ENCODE measurements around the gene GRM1.

GRM1 gene

DNA sequence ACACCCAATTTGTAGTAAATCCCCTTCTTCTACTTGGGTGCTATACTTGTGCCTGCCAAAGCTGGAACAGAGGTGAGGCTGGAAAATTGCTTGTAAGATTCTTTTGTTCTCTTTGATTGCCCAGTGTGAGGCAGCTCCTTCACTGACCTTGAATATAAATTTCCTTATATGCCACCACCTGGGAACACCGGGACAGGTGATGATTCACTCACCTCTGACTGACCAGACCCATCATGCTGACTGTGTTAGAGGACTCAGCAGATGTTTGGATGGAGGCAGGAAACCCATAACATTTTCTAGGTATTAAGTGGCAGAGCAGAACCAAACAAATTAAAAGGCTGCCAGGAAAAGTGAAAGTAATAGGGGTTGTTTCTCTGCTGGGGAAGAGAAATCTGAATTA, 120.9 kb downstream of the GRM1 start:
- Histone ChIP-seq H3K9ac (ENCODE audit: low read length) (no peak overlapping the region), H3K36me3 (ENCODE audit: control insufficient read depth, insufficient read depth, low read length, severe bottlenecking) (no peaks in the 10 kb centered on the region), H3K4me1 (ENCODE audit: control insufficient read depth, insufficient read depth, low read length) (no peaks in the 10 kb centered on the region), H3K27me3 (replicated peaks; ENCODE audit: control insufficient read depth, insufficient read depth, low read length) (no peaks in the 10 kb centered on the region), H3K9me3 (ENCODE audit: control insufficient read depth, low read length) (no peaks in the 10 kb centered on the region), H3K4me3 (ENCODE audit: low read length) (no peak overlapping the region)
- no peak for DNase-seq (ENCODE audit: low read depth)

DNA sequence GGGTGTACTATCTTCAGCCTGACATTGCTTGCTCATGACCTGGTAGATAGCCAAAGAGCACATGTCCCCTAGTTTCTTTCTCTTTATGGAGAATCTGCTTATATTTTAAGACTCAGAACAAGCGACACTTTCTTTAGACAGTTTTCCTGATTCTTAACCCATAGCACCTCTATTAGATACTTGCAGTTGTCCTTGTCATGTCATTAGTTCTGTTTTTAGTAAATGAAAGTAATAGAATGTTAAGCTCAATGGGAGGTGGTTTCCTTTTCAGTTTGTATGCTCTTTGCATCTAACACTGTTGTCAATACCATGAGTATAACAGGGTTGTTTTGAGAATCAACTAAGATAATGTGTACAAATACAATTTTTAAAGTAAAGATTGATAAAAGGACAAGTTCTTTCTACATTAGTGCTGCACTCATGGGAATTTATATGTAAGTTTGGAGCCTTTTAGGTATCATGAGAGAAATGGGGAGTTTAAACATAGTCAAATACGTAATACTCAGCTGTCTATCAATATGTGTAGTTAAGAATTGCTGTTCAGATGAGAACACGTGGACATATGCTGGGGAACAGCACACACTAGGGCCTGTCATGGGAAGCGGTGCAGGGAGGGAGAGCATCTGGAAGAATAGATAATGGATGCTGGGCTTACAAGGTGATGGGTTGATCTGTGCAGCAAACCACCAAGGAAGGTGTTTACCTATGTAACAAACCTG, 124.3 kb downstream of the GRM1 start:
- Histone ChIP-seq H3K9me3 (ENCODE audit: control insufficient read depth, low read length) (no peaks in the 10 kb centered on the region), H3K27me3 (replicated peaks; ENCODE audit: control insufficient read depth, insufficient read depth, low read length) (no peaks in the 10 kb centered on the region), H3K9ac (ENCODE audit: low read length) (no peak overlapping the region), H3K36me3 (ENCODE audit: control insufficient read depth, insufficient read depth, low read length, severe bottlenecking) (no peaks in the 10 kb centered on the region), H3K4me1 (ENCODE audit: control insufficient read depth, insufficient read depth, low read length) (no peaks in the 10 kb centered on the region), H3K4me3 (ENCODE audit: low read length) (no peak overlapping the region)
- DNase-seq (ENCODE audit: low read depth) = no peak

DNA sequence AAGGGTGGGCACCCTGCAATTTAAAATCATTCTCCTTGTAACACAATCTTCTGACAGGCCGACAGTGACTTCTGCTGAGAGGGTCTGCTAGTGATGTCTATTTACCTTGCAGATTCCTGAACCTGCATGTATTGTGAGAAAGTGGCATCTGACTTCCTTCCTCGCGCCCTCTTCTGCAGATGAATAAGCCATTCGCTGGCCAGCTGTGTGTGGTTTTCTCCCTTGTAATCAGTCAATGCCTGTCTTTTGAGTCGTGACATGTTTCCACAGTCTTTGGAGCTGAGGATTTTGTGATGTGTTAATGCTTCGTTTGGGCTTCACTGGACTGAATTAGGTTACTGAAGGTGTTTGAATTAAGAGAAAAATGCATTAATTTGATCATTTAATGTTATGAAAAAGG, 125.3 kb downstream of the GRM1 start:
- H3K4me3 ChIP-seq (ENCODE audit: low read length) = no peak overlapping the region
- no peaks in the 10 kb centered on the region for H3K9me3 ChIP-seq (ENCODE audit: control insufficient read depth, low read length)
- no peaks in the 10 kb centered on the region for H3K27me3 ChIP-seq (replicated peaks; ENCODE audit: control insufficient read depth, insufficient read depth, low read length)
- no peaks in the 10 kb centered on the region for H3K4me1 ChIP-seq (ENCODE audit: control insufficient read depth, insufficient read depth, low read length)
- no peaks in the 10 kb centered on the region for H3K36me3 ChIP-seq (ENCODE audit: control insufficient read depth, insufficient read depth, low read length, severe bottlenecking)
- no peak overlapping the region for H3K9ac ChIP-seq (ENCODE audit: low read length)
- DNase-seq (ENCODE audit: low read depth) = no peak

DNA sequence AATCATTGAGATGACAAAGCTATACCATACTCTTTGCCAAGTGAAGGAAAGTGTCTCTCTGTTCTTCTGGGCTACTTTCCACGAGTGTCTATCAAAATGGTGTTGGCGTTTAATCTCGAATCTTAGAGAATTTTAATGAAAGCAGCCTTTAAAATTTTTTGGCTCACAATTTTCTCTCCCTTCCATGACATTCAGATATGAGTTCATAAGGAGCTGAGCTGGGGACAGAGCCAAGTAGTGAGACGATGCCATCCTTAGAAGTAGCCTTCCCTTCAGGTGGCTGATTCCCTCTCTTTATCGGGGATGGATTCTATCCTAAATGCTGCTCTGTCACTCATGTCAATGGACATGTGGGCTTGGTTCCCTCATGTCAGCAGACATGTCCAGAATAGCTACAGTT, 132.8 kb downstream of the GRM1 start:
- Histone ChIP-seq H3K27me3 (replicated peaks; ENCODE audit: control insufficient read depth, insufficient read depth, low read length) (no peaks in the 10 kb centered on the region), H3K9ac (ENCODE audit: low read length) (no peak overlapping the region), H3K4me1 (ENCODE audit: control insufficient read depth, insufficient read depth, low read length) (no peaks in the 10 kb centered on the region), H3K9me3 (ENCODE audit: control insufficient read depth, low read length) (no peaks in the 10 kb centered on the region), H3K4me3 (ENCODE audit: low read length) (no peak overlapping the region), H3K36me3 (ENCODE audit: control insufficient read depth, insufficient read depth, low read length, severe bottlenecking) (no peaks in the 10 kb centered on the region)
- no peak for DNase-seq (ENCODE audit: low read depth)

DNA sequence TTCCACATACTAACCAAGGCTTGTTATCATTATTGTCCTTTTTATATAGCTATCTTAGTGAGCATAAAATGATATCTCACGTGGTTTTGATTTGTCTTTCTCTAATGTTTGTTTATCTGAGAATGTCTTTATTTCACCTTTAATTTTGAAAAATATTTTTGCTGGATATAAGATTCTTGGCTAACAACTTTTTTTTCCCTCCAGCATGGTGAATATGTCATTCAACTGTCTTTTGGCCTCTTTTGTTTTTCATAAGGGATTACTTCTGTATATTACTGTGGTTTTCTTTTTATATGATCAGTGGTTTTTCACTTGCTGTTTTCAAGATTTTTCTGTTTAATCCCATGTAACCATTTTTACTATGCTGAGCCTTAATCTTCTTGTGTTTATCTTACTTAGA, 141.0 kb downstream of the GRM1 start:
- no peak for DNase-seq (ENCODE audit: low read depth)
- no peak overlapping the region for H3K4me3 ChIP-seq (ENCODE audit: low read length)
- H3K4me1 ChIP-seq (ENCODE audit: control insufficient read depth, insufficient read depth, low read length) = no peaks in the 10 kb centered on the region
- peaks cover 15% of the 10 kb centered on the region for H3K9me3 ChIP-seq (ENCODE audit: control insufficient read depth, low read length)
- H3K36me3 ChIP-seq (ENCODE audit: control insufficient read depth, insufficient read depth, low read length, severe bottlenecking) = no peaks in the 10 kb centered on the region
- H3K27me3 ChIP-seq (replicated peaks; ENCODE audit: control insufficient read depth, insufficient read depth, low read length) = no peaks in the 10 kb centered on the region
- H3K9ac ChIP-seq (ENCODE audit: low read length) = no peak overlapping the region

DNA sequence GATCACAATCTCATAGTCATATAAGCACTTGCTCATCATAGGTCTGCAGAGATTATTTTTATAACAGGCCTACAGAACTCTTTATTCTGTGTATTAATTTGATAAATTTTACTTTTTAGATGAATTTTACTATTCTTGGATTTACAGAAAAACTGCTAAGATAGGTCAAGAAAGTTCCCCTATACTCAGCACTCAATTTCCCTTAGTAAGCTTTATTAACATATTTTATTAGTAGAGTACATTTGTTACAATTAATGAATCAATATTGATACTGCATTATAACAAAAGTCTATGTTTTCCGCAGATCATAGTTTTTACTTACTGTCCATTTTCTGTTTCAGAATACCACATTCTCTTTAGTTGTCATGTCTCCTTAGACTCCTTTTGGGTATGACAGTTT, 148.9 kb downstream of the GRM1 start:
- Histone ChIP-seq H3K9ac (ENCODE audit: low read length) (no peak overlapping the region), H3K4me1 (ENCODE audit: control insufficient read depth, insufficient read depth, low read length) (peaks cover 15% of the 10 kb centered on the region), H3K9me3 (ENCODE audit: control insufficient read depth, low read length) (no peaks in the 10 kb centered on the region), H3K4me3 (ENCODE audit: low read length) (no peak overlapping the region), H3K36me3 (ENCODE audit: control insufficient read depth, insufficient read depth, low read length, severe bottlenecking) (no peaks in the 10 kb centered on the region), H3K27me3 (replicated peaks; ENCODE audit: control insufficient read depth, insufficient read depth, low read length) (no peaks in the 10 kb centered on the region)
- DNase-seq (ENCODE audit: low read depth) = no peak

DNA sequence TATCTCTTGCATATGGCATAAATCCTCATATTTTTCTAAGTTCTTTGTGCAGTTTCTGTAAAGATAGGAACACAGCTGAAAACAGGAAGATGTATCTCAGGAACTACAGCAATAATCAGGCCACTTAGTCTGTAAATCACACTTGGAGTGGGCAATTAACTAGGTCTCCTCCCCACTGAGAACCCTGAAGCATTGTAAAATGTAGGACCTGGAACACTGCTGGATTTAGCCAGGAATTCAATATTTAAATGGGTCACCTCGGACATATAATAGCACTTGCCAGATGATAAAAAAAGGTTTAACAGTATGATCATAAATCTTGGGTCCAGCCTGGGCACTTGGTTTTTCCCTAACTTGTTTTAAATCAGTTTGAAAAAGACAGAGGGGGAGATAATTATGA, 155.0 kb downstream of the GRM1 start:
- Histone ChIP-seq H3K36me3 (ENCODE audit: control insufficient read depth, insufficient read depth, low read length, severe bottlenecking) (no peaks in the 10 kb centered on the region), H3K4me1 (ENCODE audit: control insufficient read depth, insufficient read depth, low read length) (no peaks in the 10 kb centered on the region), H3K4me3 (ENCODE audit: low read length) (no peak overlapping the region), H3K9me3 (ENCODE audit: control insufficient read depth, low read length) (no peaks in the 10 kb centered on the region), H3K9ac (ENCODE audit: low read length) (no peak overlapping the region), H3K27me3 (replicated peaks; ENCODE audit: control insufficient read depth, insufficient read depth, low read length) (no peaks in the 10 kb centered on the region)
- DNase-seq (ENCODE audit: low read depth) = no peak

DNA sequence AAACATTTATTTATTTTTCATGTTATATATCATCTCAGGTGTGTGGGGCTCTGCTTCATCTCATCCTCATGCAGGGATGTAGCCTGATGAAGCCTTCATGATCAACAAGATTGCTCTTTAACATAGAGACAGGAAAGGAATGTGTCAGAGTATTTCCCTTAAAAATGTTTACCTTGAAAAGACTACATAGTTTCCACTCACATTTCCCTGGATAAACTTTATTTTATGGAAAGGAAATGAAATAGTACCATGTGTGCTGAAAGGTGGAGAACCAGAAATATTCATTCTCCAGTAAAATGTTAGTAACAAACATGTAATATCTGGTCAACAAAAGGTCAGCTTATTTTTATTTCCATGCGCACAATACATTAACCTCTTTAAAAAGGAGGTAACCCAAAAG, 155.8 kb downstream of the GRM1 start:
- DNase-seq (ENCODE audit: low read depth) = no peak
- Histone ChIP-seq H3K27me3 (replicated peaks; ENCODE audit: control insufficient read depth, insufficient read depth, low read length) (no peaks in the 10 kb centered on the region), H3K9me3 (ENCODE audit: control insufficient read depth, low read length) (no peaks in the 10 kb centered on the region), H3K4me1 (ENCODE audit: control insufficient read depth, insufficient read depth, low read length) (no peaks in the 10 kb centered on the region), H3K4me3 (ENCODE audit: low read length) (no peak overlapping the region), H3K9ac (ENCODE audit: low read length) (no peak overlapping the region), H3K36me3 (ENCODE audit: control insufficient read depth, insufficient read depth, low read length, severe bottlenecking) (no peaks in the 10 kb centered on the region)

DNA sequence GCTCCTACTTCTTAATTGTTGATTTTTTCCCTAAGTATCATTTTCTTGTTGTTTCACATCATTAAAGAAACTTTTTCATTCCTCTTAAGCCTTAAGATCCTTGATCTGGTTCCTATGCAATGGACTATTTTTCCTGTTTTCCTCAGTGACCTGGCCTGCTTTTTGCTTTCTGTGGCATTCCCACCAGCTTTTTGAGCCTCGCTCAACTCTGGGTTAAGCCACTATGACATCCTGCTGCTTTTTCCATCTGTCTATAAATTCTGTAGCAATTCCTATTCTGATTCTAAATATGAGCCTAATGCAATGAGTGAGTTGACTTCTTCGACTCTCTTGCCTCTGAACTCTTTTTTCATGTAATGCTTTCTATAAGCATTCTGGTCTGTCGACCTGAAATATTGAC, 160.3 kb downstream of the GRM1 start:
- Histone ChIP-seq H3K36me3 (ENCODE audit: control insufficient read depth, insufficient read depth, low read length, severe bottlenecking) (no peaks in the 10 kb centered on the region), H3K9ac (ENCODE audit: low read length) (no peak overlapping the region), H3K4me3 (ENCODE audit: low read length) (no peak overlapping the region), H3K4me1 (ENCODE audit: control insufficient read depth, insufficient read depth, low read length) (no peaks in the 10 kb centered on the region), H3K9me3 (ENCODE audit: control insufficient read depth, low read length) (no peaks in the 10 kb centered on the region), H3K27me3 (replicated peaks; ENCODE audit: control insufficient read depth, insufficient read depth, low read length) (no peaks in the 10 kb centered on the region)
- DNase-seq (ENCODE audit: low read depth) = no peak

DNA sequence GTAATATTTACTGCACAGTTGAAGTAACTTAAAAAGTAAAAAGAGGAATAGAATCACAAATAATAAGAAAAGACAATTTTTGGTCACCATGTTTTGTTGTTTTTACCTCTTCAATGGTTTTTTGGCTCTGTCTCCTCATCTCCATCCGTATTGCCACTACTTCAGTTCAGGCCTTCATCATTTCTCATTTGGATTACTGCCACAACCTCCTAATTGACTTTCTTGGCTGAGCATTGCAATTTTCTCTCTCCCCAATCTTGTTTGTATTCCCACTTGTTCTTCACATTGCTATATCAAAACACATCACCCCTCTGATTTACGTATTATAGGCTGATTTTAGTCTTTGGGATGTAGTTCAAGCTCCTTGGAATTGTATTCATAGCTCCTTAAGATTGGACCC, 161.7 kb downstream of the GRM1 start:
- no peak for DNase-seq (ENCODE audit: low read depth)
- no peaks in the 10 kb centered on the region for H3K27me3 ChIP-seq (replicated peaks; ENCODE audit: control insufficient read depth, insufficient read depth, low read length)
- H3K4me1 ChIP-seq (ENCODE audit: control insufficient read depth, insufficient read depth, low read length) = no peaks in the 10 kb centered on the region
- no peak overlapping the region for H3K9ac ChIP-seq (ENCODE audit: low read length)
- H3K36me3 ChIP-seq (ENCODE audit: control insufficient read depth, insufficient read depth, low read length, severe bottlenecking) = no peaks in the 10 kb centered on the region
- H3K9me3 ChIP-seq (ENCODE audit: control insufficient read depth, low read length) = no peaks in the 10 kb centered on the region
- no peak overlapping the region for H3K4me3 ChIP-seq (ENCODE audit: low read length)

DNA sequence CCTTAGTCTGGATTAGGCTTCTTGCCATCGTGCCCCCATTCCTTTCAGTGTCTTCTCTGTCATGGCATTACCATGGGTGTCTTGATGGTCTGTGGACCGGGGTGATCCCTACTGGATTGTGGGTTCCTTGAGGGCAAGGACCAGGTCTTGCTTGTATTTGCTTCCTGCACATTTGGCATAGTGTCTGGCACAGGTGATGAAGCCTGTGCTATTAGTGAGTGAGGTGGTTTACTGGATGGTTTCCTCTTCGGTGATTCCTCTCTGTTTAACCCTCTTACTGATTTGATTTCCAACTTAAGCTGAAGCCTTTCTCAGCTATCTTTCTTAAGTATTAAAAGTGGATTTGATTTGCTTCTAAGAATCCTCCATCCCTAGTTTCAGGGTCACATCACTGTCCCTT, 162.3 kb downstream of the GRM1 start:
- H3K36me3 ChIP-seq (ENCODE audit: control insufficient read depth, insufficient read depth, low read length, severe bottlenecking) = no peaks in the 10 kb centered on the region
- no peaks in the 10 kb centered on the region for H3K4me1 ChIP-seq (ENCODE audit: control insufficient read depth, insufficient read depth, low read length)
- no peak for DNase-seq (ENCODE audit: low read depth)
- H3K9me3 ChIP-seq (ENCODE audit: control insufficient read depth, low read length) = no peaks in the 10 kb centered on the region
- H3K27me3 ChIP-seq (replicated peaks; ENCODE audit: control insufficient read depth, insufficient read depth, low read length) = no peaks in the 10 kb centered on the region
- H3K9ac ChIP-seq (ENCODE audit: low read length) = no peak overlapping the region
- no peak overlapping the region for H3K4me3 ChIP-seq (ENCODE audit: low read length)

DNA sequence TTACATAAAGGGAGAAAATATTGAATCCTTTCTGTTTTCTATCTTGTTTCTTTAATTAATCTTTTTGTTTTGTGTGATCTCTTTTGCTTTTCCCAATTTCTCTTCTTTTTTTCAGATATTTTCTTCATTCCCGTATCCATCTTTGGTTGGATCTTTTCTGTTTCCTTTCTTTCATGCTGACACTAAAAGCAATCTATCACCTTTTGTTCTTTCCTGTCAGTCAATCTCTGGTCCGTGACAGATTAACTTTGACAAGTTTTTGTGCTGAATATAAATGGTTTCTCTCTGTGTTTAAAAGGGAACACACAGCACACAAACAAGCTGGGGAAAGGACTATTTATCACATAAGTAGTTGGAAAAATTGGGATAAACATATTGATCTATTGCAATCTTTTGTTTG, 162.8 kb downstream of the GRM1 start:
- Histone ChIP-seq H3K27me3 (replicated peaks; ENCODE audit: control insufficient read depth, insufficient read depth, low read length) (no peaks in the 10 kb centered on the region), H3K4me1 (ENCODE audit: control insufficient read depth, insufficient read depth, low read length) (no peaks in the 10 kb centered on the region), H3K36me3 (ENCODE audit: control insufficient read depth, insufficient read depth, low read length, severe bottlenecking) (no peaks in the 10 kb centered on the region), H3K9ac (ENCODE audit: low read length) (no peak overlapping the region), H3K4me3 (ENCODE audit: low read length) (no peak overlapping the region), H3K9me3 (ENCODE audit: control insufficient read depth, low read length) (no peaks in the 10 kb centered on the region)
- DNase-seq (ENCODE audit: low read depth) = no peak
